Uterus (tissue), 2 donors: ENCODE results near the gene TLCD3B.

Experiments
- POLR2A ChIP-seq, 2 donors: fragments of 450-650 bp; IDR thresholded peaks; one replicate each; pipeline ENCODE4 v1.6.1; 2016; ENCODE audit warnings: antibody characterized with exemption in 2 of 2, mild to moderate bottlenecking in 1 of 2, moderate library complexity in 1 of 2
- TF ChIP-seq, protein P1 (sequence below), 4 experiments: fragments of 200-600 bp in 2 of 4; fragments of 450-650 bp in 2 of 4; sonication (generic) in 2 of 4; IDR thresholded peaks; one replicate each; pipeline ENCODE4 v1.5.1; 2016 to 2019; ENCODE audit warnings: antibody characterized with exemption in 4 of 4, mild to moderate bottlenecking in 2 of 4, moderate library complexity in 1 of 4

GRCh38 chr16:29987371-29988085 lies 43.5 kb downstream of the TLCD3B start:
- TF ChIP-seq, protein P1, sequence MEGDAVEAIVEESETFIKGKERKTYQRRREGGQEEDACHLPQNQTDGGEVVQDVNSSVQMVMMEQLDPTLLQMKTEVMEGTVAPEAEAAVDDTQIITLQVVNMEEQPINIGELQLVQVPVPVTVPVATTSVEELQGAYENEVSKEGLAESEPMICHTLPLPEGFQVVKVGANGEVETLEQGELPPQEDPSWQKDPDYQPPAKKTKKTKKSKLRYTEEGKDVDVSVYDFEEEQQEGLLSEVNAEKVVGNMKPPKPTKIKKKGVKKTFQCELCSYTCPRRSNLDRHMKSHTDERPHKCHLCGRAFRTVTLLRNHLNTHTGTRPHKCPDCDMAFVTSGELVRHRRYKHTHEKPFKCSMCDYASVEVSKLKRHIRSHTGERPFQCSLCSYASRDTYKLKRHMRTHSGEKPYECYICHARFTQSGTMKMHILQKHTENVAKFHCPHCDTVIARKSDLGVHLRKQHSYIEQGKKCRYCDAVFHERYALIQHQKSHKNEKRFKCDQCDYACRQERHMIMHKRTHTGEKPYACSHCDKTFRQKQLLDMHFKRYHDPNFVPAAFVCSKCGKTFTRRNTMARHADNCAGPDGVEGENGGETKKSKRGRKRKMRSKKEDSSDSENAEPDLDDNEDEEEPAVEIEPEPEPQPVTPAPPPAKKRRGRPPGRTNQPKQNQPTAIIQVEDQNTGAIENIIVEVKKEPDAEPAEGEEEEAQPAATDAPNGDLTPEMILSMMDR (IDR thresholded peaks at IDR 0.05), result no peak
- no peak for TF ChIP-seq POLR2A (IDR thresholded peaks at IDR 0.05)
